SK-N-SH (cell line): ENCODE measurements around the gene ELMO1. TPM values are rescaled to one million over a fixed set of nuclear protein-coding genes. Genes with fewer than 3 reads are reported as not detected.
"Not testable (repeated sequence)": the region's sequence is repeated elsewhere in the genome, so short reads cannot be mapped to it uniquely, and the experiment has no call there.

Experiments used
- CTCF ChIA-PET: fragments of 300-600, 350-600 bp; formaldehyde crosslinking; extraction: SDS; loops from one replicate; lab custom pipeline; 2021; lab: Yijun Ruan, JAX
- POLR2A ChIA-PET: fragments of 350-600 bp; sonication (Branson Sonifier 250); formaldehyde crosslinking; extraction: SDS; loops from one replicate; lab custom pipeline; 2020; ENCODE audit warnings: antibody characterized with exemption, inconsistent platforms; lab: Yijun Ruan, JAX
- DNase-seq: peaks from one replicate; pipeline ENCODE4 v3.0.0; 2012
- H2AFZ ChIP-seq: fragments of 200-600 bp; sonication (generic); 2 replicates; pipeline ENCODE4 v1.8.1; 2016; ENCODE audit warnings: antibody characterized with exemption, mild to moderate bottlenecking, low read depth
- H3F3A ChIP-seq: fragments of 200-600 bp; sonication (generic); replicated peaks from 2 replicates; pipeline ENCODE3; 2016; ENCODE audit warnings: antibody characterized with exemption, mild to moderate bottlenecking; ENCODE audit not compliant: insufficient read depth
- H3K27ac ChIP-seq, 2 experiments: fragments of 200-500 bp in 1 of 2; fragments of 200-600 bp in 1 of 2; sonication (Bioruptor generic) in 1 of 2; sonication (generic), shearing (Covaris generic) in 1 of 2; 2 replicates each; pipeline versions ENCODE4 v1.5.1 to v1.6.1; 2014 to 2016; ENCODE audit warnings: low read depth in 2 of 2, inconsistent platforms in 1 of 2, low read length in 1 of 2, mild to moderate bottlenecking in 1 of 2, mixed read lengths in 1 of 2
- H3K27me3 ChIP-seq: fragments of 200-600 bp; sonication (generic), shearing (Covaris generic); 2 replicates; pipeline ENCODE4 v1.6.1; 2016; ENCODE audit warnings: mixed run types; ENCODE audit not compliant: insufficient read depth
- H3K36me3 ChIP-seq, 2 experiments: fragments of 200-500 bp in 1 of 2; fragments of 200-600 bp in 1 of 2; sonication (Bioruptor generic) in 1 of 2; sonication (generic) in 1 of 2; replicated peaks in 1 of 2; 2 replicates each; pipeline versions ENCODE3 to v1.5.1; 2014 to 2016; ENCODE audit warnings: low read length in 1 of 2, mild to moderate bottlenecking in 1 of 2; ENCODE audit not compliant: insufficient read depth in 2 of 2, control insufficient read depth in 1 of 2
- H3K4me1 ChIP-seq, 2 experiments: fragments of 200-500 bp in 1 of 2; fragments of 200-600 bp in 1 of 2; sonication (Bioruptor generic) in 1 of 2; sonication (generic), shearing (Covaris generic) in 1 of 2; 2 replicates each; pipeline versions ENCODE4 v1.5.1 to v1.6.1; 2014 to 2016; ENCODE audit warnings: low read depth in 1 of 2, low read length in 1 of 2, mixed run types in 1 of 2; ENCODE audit not compliant: insufficient read depth in 2 of 2, control insufficient read depth in 1 of 2
- H3K4me2 ChIP-seq: fragments of 200-600 bp; sonication (generic), shearing (Covaris generic); 2 replicates; pipeline ENCODE4 v1.6.1; 2017; ENCODE audit warnings: mixed run types
- H3K4me3 ChIP-seq, 2 experiments: fragments of 200-500 bp in 1 of 2; fragments of 200-600 bp in 1 of 2; sonication (Bioruptor generic) in 1 of 2; sonication (generic), shearing (Covaris generic) in 1 of 2; 2 replicates each; pipeline versions ENCODE4 v1.5.1 to v1.8.1; 2014 to 2016; ENCODE audit warnings: low read depth in 2 of 2, inconsistent platforms in 1 of 2, low read length in 1 of 2, mild to moderate bottlenecking in 1 of 2, mixed read lengths in 1 of 2, moderate library complexity in 1 of 2
- H3K79me2 ChIP-seq: fragments of 200-600 bp; sonication (generic); 2 replicates; pipeline ENCODE4 v1.8.1; 2017; ENCODE audit warnings: mild to moderate bottlenecking; ENCODE audit not compliant: insufficient read depth
- H3K9ac ChIP-seq: fragments of 200-600 bp; sonication (generic); 2 replicates; pipeline ENCODE4 v1.6.1; 2017; ENCODE audit warnings: mixed run types
- H3K9me2 ChIP-seq: fragments of 200-600 bp; sonication (generic); 2 replicates; pipeline ENCODE4 v1.6.1; 2017; ENCODE audit warnings: mixed run types
- H3K9me3 ChIP-seq: fragments of 200-600 bp; sonication (generic); 2 replicates; pipeline ENCODE4 v1.6.1; 2017; ENCODE audit warnings: mixed run types, mild to moderate bottlenecking, moderate library complexity
- H4K20me1 ChIP-seq: fragments of 200-600 bp; sonication (generic); 2 replicates; pipeline ENCODE4 v1.6.1; 2017; ENCODE audit warnings: mild to moderate bottlenecking, mixed run types; ENCODE audit not compliant: insufficient read depth
- CHD2 ChIP-seq: fragments of 150-350 bp; IDR thresholded peaks from 2 replicates; pipeline ENCODE4 v1.6.1; 2018; ENCODE audit warnings: low read length; ENCODE audit not compliant: partially characterized antibody
- FOSL2 ChIP-seq: IDR thresholded peaks from 2 replicates; pipeline ENCODE4 v1.4.0; 2012; ENCODE audit warnings: low read depth, mild to moderate bottlenecking, moderate library complexity, borderline replicate concordance
- GABPA ChIP-seq: IDR thresholded peaks from 2 replicates; pipeline ENCODE4 v1.4.0; 2012; ENCODE audit warnings: low read depth, mild to moderate bottlenecking
- MXI1 ChIP-seq: IDR thresholded peaks from 2 replicates; pipeline ENCODE4 v1.6.1; 2012; ENCODE audit warnings: mild to moderate bottlenecking, low read depth, low read length, improper control_type of control experiment
- POLR2AphosphoS5 ChIP-seq: IDR thresholded peaks from 2 replicates; pipeline ENCODE4 v1.6.1; 2012; ENCODE audit warnings: low read depth, low read length
- RAD21 ChIP-seq: IDR thresholded peaks from 2 replicates; pipeline ENCODE4 v1.6.1; 2012; ENCODE audit warnings: mild to moderate bottlenecking, low read length
- RCOR1 ChIP-seq: fragments of 150-350 bp; IDR thresholded peaks from 2 replicates; pipeline ENCODE4 v1.6.1; 2017; ENCODE audit warnings: antibody characterized with exemption, low read length
- RXRA ChIP-seq: IDR thresholded peaks from 2 replicates; pipeline ENCODE4 v1.4.0; 2012; ENCODE audit warnings: low read depth, mild to moderate bottlenecking, borderline replicate concordance
- SIN3A ChIP-seq: IDR thresholded peaks from 2 replicates; pipeline ENCODE4 v1.6.1; 2012; ENCODE audit warnings: low read depth, mild to moderate bottlenecking, low read length, moderate library complexity, borderline replicate concordance
- SMC3 ChIP-seq: IDR thresholded peaks from 2 replicates; pipeline ENCODE4 v1.6.1; 2012; ENCODE audit warnings: low read depth, low read length, improper control_type of control experiment
- TCF12 ChIP-seq: IDR thresholded peaks from 2 replicates; pipeline ENCODE4 v1.4.0; 2012
- YY1 ChIP-seq: IDR thresholded peaks from 2 replicates; pipeline ENCODE4 v1.4.0; 2012; ENCODE audit warnings: low read depth, mild to moderate bottlenecking
- WGBS: methylation state at CpG from one replicate; pipeline ENCODE4 v1.1.6; 2017; ENCODE audit warnings: low lambda C conversion rate; 5-methylcytosine and 5-hydroxymethylcytosine counted together
- polyA plus RNA-seq, 3 experiments: library from polyadenylated mRNA; depleted of rRNA; stranded (reverse); fragments of >200 nt; gene quantifications; 2 replicates each; pipeline ENCODE4 v1.2.3, GENCODE V29; 2012
- TF ChIP-seq, protein P1 (sequence below): IDR thresholded peaks from 2 replicates; pipeline ENCODE4; 2012

ELMO1 gene
- polyA plus RNA-seq, 1 of the 3 experiments (the other 2 are of a cell fraction), result 0.64 TPM

GRCh38 chr7:36977878-36978277 is 470.8 kb downstream of the ELMO1 start:
- Histone ChIP-seq H3K4me1 (peaks cover 0 to 16% of the 10 kb centered on the region in 2 experiments; a peak in 2 of 4 replicates), H3K79me2 (no peaks in the 10 kb centered on the region), H3K9ac (no peak overlapping the region), H3K9me2 (no peaks in the 10 kb centered on the region), H4K20me1 (no peaks in the 10 kb centered on the region), H3K36me3 (no peaks in the 10 kb centered on the region), H3K27me3 (no peaks in the 10 kb centered on the region), H3K9me3 (no peaks in the 10 kb centered on the region), H3K4me2 (no peak overlapping the region), H3F3A (no peaks in the 10 kb centered on the region), H3K27ac (no peak overlapping the region), H3K4me3 (no peak overlapping the region), H2AFZ (no peak overlapping the region)
- ChIA-PET CTCF (interaction anchor here (1.4 to 24.0 kb wide), 6 partner anchors 8 to 488 kb away, joined by 4 to 460 read pairs (median 92); no protein-coding TSS in a partner anchor), POLR2A (interaction anchor here (0.7 kb wide), 2 partner anchors 15 to 449 kb away, joined by 3 read pairs; no protein-coding TSS in a partner anchor)
- DNase-seq, result no peak
- TF ChIP-seq SMC3, result no peak
- TF ChIP-seq, protein P1, sequence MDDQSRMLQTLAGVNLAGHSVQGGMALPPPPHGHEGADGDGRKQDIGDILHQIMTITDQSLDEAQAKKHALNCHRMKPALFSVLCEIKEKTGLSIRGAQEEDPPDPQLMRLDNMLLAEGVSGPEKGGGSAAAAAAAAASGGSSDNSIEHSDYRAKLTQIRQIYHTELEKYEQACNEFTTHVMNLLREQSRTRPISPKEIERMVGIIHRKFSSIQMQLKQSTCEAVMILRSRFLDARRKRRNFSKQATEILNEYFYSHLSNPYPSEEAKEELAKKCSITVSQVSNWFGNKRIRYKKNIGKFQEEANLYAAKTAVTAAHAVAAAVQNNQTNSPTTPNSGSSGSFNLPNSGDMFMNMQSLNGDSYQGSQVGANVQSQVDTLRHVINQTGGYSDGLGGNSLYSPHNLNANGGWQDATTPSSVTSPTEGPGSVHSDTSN, result no peak
- no peak for TF ChIP-seq RCOR1
- no peak for TF ChIP-seq MXI1
- TF ChIP-seq RXRA, result no peak
- TF ChIP-seq POLR2AphosphoS5, result no peak
- no peak for TF ChIP-seq FOSL2
- no peak for TF ChIP-seq GABPA
- TF ChIP-seq SIN3A, result no peak

GRCh38 chr7:36973534-36973933 is 475.1 kb downstream of the ELMO1 start:
- DNase-seq, H3K79me2 ChIP-seq, H3K36me3 ChIP-seq, H3K9me3 ChIP-seq, H3K4me2 ChIP-seq, H3K9me2 ChIP-seq, H3K4me1 ChIP-seq, H4K20me1 ChIP-seq, H3K9ac ChIP-seq, H3K27ac ChIP-seq, H3F3A ChIP-seq, H3K27me3 ChIP-seq, H2AFZ ChIP-seq, H3K4me3 ChIP-seq: not testable (repeated sequence)
- ChIA-PET CTCF (interaction anchor here (0.9 to 7.8 kb wide), 4 partner anchors 9 to 484 kb away, joined by 4 to 241 read pairs (median 108); no protein-coding TSS in a partner anchor), POLR2A (interaction anchor here (1.2 kb wide), 1 partner anchor 12 kb away, joined by 4 read pairs; no protein-coding TSS in a partner anchor)
- 80% methylated on average over 19 of the region's 28 CpGs for WGBS

GRCh38 chr7:36972140-36972518 is 476.5 kb downstream of the ELMO1 start:
- Histone ChIP-seq H3K4me3 (no peak overlapping the region), H3K79me2 (no peaks in the 10 kb centered on the region), H3K9me3 (0 out of 2 replicates have a peak, but pooled peaks cover 3% of the 10 kb centered on the region), H3K9ac (no peak overlapping the region), H4K20me1 (no peaks in the 10 kb centered on the region), H3K9me2 (no peaks in the 10 kb centered on the region), H3K27ac (no peak overlapping the region), H3F3A (no peaks in the 10 kb centered on the region), H3K4me1 (peaks cover 0 to 8% of the 10 kb centered on the region in 2 experiments; a peak in 2 of 4 replicates), H2AFZ (no peak overlapping the region), H3K4me2 (no peak overlapping the region), H3K36me3 (no peaks in the 10 kb centered on the region), H3K27me3 (no peaks in the 10 kb centered on the region)
- TF ChIP-seq TCF12, result no peak
- no peak for TF ChIP-seq YY1
- no peak for TF ChIP-seq RAD21
- TF ChIP-seq CHD2, result no peak
- no peak for DNase-seq
- POLR2A ChIA-PET, result no interaction called here
- CTCF ChIA-PET, result interaction anchor here (2.3 to 7.8 kb wide), 5 partner anchors 11 to 531 kb away, joined by 6 to 241 read pairs (median 88); no protein-coding TSS in a partner anchor
- WGBS, result 26% methylated on average over 5 of the region's 5 CpGs
